GM19099 (cell line): ENCODE data around the gene MYL7.
A peak's percentile ranks its signal among the peaks of the same experiment; 100 is the strongest.

Source experiments
- POLR2A ChIP-seq: IDR thresholded peaks from 3 replicates; pipeline ENCODE4 v1.6.1; 2011; ENCODE audit warnings: low read depth; ENCODE audit not compliant: insufficient read length; ENCODE audit errors: extremely low read depth

MYL7 gene

GRCh38 chr7:44132039-44132438 lies 9.1 kb downstream of the MYL7 start:
- TF ChIP-seq POLR2A: no peak

DNA sequence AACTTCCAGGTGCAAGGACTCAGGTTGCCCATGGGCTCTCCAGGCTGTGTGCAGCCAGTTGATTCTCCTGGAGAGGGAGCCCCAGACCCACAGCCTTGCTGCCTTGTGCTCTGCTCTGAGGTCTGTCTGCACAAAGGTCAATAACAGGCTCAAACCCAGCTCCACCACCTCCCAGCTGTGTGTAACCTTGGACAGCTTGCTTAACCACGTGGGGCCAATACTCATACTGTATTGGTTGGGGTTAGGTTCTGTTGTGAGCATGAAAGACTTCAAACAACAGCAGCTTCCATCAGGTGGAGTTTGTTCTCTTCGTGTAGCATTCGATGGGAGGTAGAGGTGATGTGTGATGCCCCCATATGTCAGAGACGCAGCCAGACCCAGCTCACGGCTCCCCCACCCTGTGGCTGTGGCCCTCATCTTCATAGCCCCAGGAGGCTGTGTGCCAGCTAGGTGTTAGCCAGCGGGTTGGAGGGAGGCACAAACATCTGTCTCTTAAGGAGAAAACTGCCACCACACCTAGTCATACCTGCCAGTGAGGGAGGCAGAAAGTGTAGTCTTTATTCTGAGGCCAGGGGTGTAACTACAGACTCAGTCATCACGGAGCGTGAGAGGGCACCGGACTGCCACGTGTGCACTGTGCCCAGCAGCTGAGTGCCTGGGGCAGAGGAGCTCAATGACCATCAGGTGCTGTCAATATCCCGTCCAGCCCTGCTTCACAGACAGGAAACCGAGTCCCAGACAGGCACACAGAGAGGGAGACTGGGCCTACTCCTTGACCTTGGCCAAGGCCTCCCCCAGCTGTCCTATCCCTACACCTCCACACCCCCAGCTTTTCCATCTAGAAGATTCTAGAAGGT lies 9.7 kb downstream of the MYL7 start:
- no peak for TF ChIP-seq POLR2A

GRCh38 chr7:44128721-44129582 lies 12.2 kb downstream of the MYL7 start:
- TF ChIP-seq POLR2A: no peak

DNA sequence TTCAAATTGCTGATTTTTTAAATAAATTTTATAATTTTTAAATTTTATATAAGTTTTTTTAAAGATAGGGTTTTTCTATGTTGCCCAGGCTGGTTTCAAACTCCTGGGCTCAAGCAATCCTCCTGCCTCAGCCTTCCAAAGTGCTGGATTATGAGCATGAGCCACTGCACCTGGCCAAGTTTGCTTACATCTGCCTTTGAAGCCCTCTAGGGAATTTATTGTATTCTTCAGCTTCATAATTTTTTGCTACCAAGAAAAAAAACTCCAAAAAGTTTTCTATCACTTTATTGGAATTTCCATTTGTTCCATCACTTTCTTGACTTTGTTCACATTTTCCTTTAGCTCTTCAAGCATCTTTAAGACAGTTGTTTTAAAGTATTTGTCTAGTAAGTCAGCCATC lies 14.0 kb downstream of the MYL7 start:
- no peak for TF ChIP-seq POLR2A

- no peak for TF ChIP-seq POLR2A
Measured at GRCh38 chr7:44124822-44125202, 16.3 kb downstream of the MYL7 start.

DNA sequence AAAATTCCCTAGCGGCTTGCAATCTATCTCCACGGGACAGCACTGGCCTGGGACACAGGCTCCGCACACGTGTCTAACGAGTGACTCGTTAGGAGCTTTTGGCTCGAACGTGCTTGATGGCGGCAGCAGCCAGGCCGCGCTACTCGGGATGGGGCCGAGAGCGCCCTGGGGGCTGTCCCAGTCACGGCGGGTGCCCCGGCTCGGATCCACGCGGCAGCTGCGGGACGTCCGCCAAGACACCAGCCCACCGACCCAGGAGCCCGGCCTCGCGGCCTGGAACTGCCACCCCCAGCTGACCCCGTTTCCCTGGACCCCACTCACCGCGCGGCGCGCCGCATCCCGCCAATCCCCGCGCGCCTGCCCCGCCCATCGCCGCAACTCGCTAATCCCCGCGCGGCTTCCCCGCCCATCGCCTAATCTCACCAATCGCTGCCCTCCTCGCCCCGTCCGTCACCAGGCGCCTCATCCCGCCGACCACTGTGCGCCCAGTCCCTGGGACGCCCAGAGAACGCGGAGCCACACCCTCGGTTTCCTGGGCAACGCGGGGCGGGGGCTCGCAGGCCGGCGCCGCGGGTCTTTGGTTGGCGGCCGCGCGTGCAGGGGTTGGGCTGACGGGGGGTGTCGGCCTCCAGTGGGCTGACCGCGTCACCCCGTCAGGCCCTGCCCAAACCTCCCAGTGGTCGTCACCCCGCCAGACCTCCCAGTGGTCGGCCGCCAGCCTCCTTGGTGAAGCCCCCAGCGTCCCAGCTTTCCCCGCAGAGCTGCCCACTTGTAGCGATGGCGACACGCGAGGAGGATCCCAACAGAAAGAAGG lies 17.7 kb downstream of the MYL7 start, which contains the start of gene POLD2:
Gene POLD2 (minus strand): TSS at position 359 of the 814 bp plus-strand sequence. CDS start 1,495 bp downstream, outside the sequence.
- TF ChIP-seq POLR2A: peak; percentile 70

- TF ChIP-seq POLR2A: no peak
Measured at GRCh38 chr7:44122529-44122928, 18.6 kb downstream of the MYL7 start.

DNA sequence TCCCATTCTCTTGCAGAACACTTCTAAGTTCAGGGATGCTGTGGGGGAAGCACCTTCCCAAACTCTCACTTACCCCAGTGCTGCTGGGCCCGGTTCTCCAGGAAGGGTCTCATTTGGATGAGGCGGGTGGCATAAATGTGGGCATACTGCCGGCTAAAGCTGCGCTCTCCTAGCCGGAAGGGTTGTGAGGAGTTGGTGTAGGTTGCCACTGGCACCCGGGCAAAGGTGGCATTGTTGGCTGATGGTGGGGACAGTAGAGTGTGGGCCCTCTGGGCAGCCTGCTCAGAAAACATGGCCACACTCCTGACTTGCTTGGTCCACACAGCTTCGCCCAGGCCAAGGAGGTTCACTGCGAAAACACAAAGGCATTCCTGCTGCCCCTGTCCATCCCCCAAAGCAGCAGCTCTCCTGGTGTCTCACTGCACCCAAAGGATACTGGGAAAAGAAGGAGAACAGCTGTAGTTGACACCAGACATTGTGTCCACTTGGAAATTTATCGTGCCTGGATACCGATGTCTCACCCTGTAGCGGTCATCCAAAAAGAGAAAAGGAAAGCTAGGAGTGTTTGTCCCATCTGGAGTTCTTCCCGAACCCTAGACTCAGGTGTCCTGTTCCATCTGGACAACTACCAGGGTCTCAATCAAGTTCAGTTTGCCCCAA lies 19.2 kb downstream of the MYL7 start:
- TF ChIP-seq POLR2A: no peak

GRCh38 chr7:44120395-44120794 lies 20.7 kb downstream of the MYL7 start:
- TF ChIP-seq POLR2A: no peak

GRCh38 chr7:44119829-44120380 lies 21.2 kb downstream of the MYL7 start:
- TF ChIP-seq POLR2A: no peak

GRCh38 chr7:44117801-44118429 lies 23.2 kb downstream of the MYL7 start:
- no peak for TF ChIP-seq POLR2A

- TF ChIP-seq POLR2A: no peak
Measured at GRCh38 chr7:44116789-44117666, 24.1 kb downstream of the MYL7 start.
